HPDE6-E6E7 (cell line): ENCODE results near the gene G6PC3.
A peak's percentile ranks its signal among the peaks of the same experiment; 100 is the strongest.
"Not testable (repeated sequence)": the region's sequence is repeated elsewhere in the genome, so short reads cannot be mapped to it uniquely, and the experiment has no call there.

Experiments used
- DNase-seq: peaks from one replicate; pipeline ENCODE4 v3.0.0; 2011; ENCODE audit warnings: missing footprints; ENCODE audit errors: extremely low spot score

The G6PC3 gene

GRCh38 chr17:44083250-44083849 lies 12.8 kb downstream of the G6PC3 start:
- peak; percentile 58 for DNase-seq

GRCh38 chr17:44084131-44084538 lies 13.6 kb downstream of the G6PC3 start:
- DNase-seq = no peak

- DNase-seq = no peak
Observed at GRCh38 chr17:44084921-44085320, 14.4 kb downstream of the G6PC3 start.

- DNase-seq = no peak
Observed at GRCh38 chr17:44085908-44086307, 15.4 kb downstream of the G6PC3 start.

- peak; percentile 96 for DNase-seq
Observed at GRCh38 chr17:44086364-44087311, 16.1 kb downstream of the G6PC3 start.

GRCh38 chr17:44087319-44087718 lies 16.8 kb downstream of the G6PC3 start:
- no peak for DNase-seq

GRCh38 chr17:44088254-44088653 lies 17.7 kb downstream of the G6PC3 start:
- DNase-seq = no peak

- no peak for DNase-seq
Observed at GRCh38 chr17:44091200-44091997, 20.9 kb downstream of the G6PC3 start.

GRCh38 chr17:44092051-44092450 lies 21.5 kb downstream of the G6PC3 start:
- DNase-seq = no peak

- DNase-seq = no peak
Observed at GRCh38 chr17:44093231-44093900, 22.8 kb downstream of the G6PC3 start.

GRCh38 chr17:44094701-44095387 lies 24.3 kb downstream of the G6PC3 start:
- DNase-seq = no peak

GRCh38 chr17:44095388-44095646 lies 24.8 kb downstream of the G6PC3 start:
- no peak for DNase-seq

GRCh38 chr17:44095647-44096496 lies 25.3 kb downstream of the G6PC3 start:
- DNase-seq = peak; percentile 71

- DNase-seq = no peak
Observed at GRCh38 chr17:44097110-44097958, 26.8 kb downstream of the G6PC3 start.

- not testable (repeated sequence) for DNase-seq
Observed at GRCh38 chr17:44101858-44102257, 31.3 kb downstream of the G6PC3 start.

- DNase-seq = no peak
Observed at GRCh38 chr17:44102849-44103622, 32.5 kb downstream of the G6PC3 start.

GRCh38 chr17:44105483-44105882 lies 34.9 kb downstream of the G6PC3 start:
- no peak for DNase-seq

GRCh38 chr17:44105941-44106340 lies 35.4 kb downstream of the G6PC3 start:
- no peak for DNase-seq

GRCh38 chr17:44106801-44107200 lies 36.3 kb downstream of the G6PC3 start:
- no peak for DNase-seq
